Keratinocyte (primary cell): ENCODE results near the gene OXT.

Experiments used
- EZH2 ChIP-seq: IDR thresholded peaks from one replicate; pipeline ENCODE4 v1.6.1; 2012; ENCODE audit warnings: inconsistent platforms, mild to moderate bottlenecking, low read length, moderate library complexity
- TF ChIP-seq, protein P1 (sequence below), 3 experiments: IDR thresholded peaks in 1 of 3; conservative IDR thresholded peaks in 1 of 3; optimal IDR thresholded peaks in 1 of 3; 2 replicates in 2 of 3; 3 replicates in 1 of 3; pipeline versions ENCODE3 to v1.5.1; 2011; ENCODE audit warnings: low read length in 3 of 3, mild to moderate bottlenecking in 3 of 3, moderate library complexity in 2 of 3, control low read depth in 1 of 3, inconsistent platforms in 1 of 3; ENCODE audit not compliant: insufficient read depth in 2 of 3; ENCODE audit errors: extremely low read depth in 1 of 3

DNA sequence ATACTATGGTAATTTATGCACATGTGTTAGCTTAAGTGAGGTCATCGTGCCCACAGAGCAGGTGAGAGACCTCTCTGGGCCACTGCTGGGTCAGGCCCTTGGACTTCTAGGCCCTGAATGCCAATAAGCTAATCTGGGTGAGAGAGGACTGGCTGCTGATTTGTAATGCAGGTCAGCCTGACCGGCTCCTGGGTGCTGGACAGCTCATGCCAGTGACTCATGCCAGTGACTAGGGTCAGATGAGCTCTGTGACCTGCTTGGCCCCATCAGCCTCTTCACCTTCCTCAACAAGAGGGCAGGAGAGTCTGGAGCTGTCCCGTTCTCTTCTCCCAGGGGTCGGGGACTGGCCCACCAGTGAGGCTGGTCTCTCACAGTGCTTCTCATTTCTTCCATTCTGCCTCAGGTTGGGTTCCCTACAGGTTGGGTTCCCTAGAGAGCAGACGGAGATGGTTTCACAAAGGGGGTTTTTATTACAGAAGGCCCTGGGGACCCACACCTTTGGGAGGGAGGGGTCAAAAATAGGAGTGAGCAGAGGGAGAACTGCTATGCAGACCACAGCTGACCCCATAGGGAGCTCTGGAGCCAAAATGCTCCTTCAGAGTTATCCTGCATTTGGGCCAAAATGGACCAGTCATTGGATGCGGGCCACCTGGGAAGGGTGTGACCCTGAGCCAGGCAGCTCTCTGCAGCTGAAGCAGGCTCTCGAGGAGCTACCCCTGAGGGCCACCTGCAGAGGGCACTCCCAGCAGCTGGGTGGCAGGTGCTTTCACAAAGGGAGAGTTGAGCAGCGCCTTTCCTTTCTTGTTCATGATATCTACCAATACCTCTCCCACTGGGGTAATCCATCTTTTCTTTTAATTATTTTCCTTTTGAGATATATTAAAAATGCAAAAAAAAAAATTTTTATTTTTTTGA lies 2.2 kb upstream of the OXT start:
- no peak for TF ChIP-seq EZH2
- TF ChIP-seq, protein P1, sequence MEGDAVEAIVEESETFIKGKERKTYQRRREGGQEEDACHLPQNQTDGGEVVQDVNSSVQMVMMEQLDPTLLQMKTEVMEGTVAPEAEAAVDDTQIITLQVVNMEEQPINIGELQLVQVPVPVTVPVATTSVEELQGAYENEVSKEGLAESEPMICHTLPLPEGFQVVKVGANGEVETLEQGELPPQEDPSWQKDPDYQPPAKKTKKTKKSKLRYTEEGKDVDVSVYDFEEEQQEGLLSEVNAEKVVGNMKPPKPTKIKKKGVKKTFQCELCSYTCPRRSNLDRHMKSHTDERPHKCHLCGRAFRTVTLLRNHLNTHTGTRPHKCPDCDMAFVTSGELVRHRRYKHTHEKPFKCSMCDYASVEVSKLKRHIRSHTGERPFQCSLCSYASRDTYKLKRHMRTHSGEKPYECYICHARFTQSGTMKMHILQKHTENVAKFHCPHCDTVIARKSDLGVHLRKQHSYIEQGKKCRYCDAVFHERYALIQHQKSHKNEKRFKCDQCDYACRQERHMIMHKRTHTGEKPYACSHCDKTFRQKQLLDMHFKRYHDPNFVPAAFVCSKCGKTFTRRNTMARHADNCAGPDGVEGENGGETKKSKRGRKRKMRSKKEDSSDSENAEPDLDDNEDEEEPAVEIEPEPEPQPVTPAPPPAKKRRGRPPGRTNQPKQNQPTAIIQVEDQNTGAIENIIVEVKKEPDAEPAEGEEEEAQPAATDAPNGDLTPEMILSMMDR (optimal IDR thresholded peaks at IDR 0.05 in 1 of 3, IDR thresholded peaks at IDR 0.05 in 1 of 3, conservative IDR thresholded peaks at IDR 0.05 in 1 of 3; ENCODE audit: extremely low read depth in 1 of 3, insufficient read depth in 2 of 3, low read length in 3 of 3) = peak in 2 of 3 experiments; percentile 31 to 44
